ENCODE measurements around the gene TENT5C. TPM values are rescaled to one million over a fixed set of nuclear protein-coding genes. Genes with fewer than 3 reads are reported as not detected.

Gene TENT5C
- total RNA-seq, 1 experiment from 2014 or later = 1.4 TPM

GRCh38 chr1:117598489-117598888 lies 7.4 kb upstream of the TENT5C start:
- BruUV-seq (replicated peaks) = no TSS peak
- CTCF ChIA-PET = no interaction called here
- H3K9me3 ChIP-seq (ENCODE audit: control insufficient read depth in 1 of 2, insufficient read depth in 1 of 2, low read depth in 1 of 2, low read length in 2 of 2) = no peaks in the 10 kb centered on the region
- no peaks in the 10 kb centered on the region for H3K9me2 ChIP-seq (ENCODE audit: insufficient read depth)
- RAD21 ChIA-PET (ENCODE audit: low non-redundant PET in 1 of 2, low total read pairs in 2 of 2, uncharacterized antibody in 2 of 2, unreplicated experiment in 2 of 2) = no interaction called here
- ATAC-seq = no peak
- intact Hi-C loops (cut with micrococcal nuclease) = no loop called here
- no peaks in the 10 kb centered on the region for H3K27me3 ChIP-seq (ENCODE audit: insufficient read depth, low read length)
- no peaks in the 10 kb centered on the region for H3K4me1 ChIP-seq (ENCODE audit: control insufficient read depth in 1 of 2, insufficient read depth in 2 of 2, low read length in 2 of 2)
- no peak for DNase-seq (ENCODE audit: low read depth, low spot score)
- H3K36me3 ChIP-seq (ENCODE audit: control insufficient read depth in 1 of 2, insufficient read depth in 2 of 2, low read length in 2 of 2) = no peaks in the 10 kb centered on the region
- no peak overlapping the region for H3K4me2 ChIP-seq (ENCODE audit: low read length)
- TF ChIP-seq ZNF274 (IDR thresholded peaks at IDR 0.05; ENCODE audit: low read depth, low read length) (no peak), EGR1 (IDR thresholded peaks at IDR 0.05; ENCODE audit: low read depth) (no peak), MAX (IDR thresholded peaks at IDR 0.05) (no peak), ELF1 (IDR thresholded peaks at IDR 0.05; ENCODE audit: borderline replicate concordance, low read depth) (no peak), SRF (IDR thresholded peaks at IDR 0.05; ENCODE audit: low read depth) (no peak), SIN3A (IDR thresholded peaks at IDR 0.05; ENCODE audit: low read depth) (no peak), POLR2A (IDR thresholded peaks at IDR 0.05; ENCODE audit: borderline replicate concordance, extremely low read depth, insufficient read depth, insufficient read length) (no peak), ZBTB33 (IDR thresholded peaks at IDR 0.05; ENCODE audit: extremely low read depth, insufficient replicate concordance, low read length) (no peak), ZFX (IDR thresholded peaks at IDR 0.05) (no peak)
- no peaks in the 10 kb centered on the region for H4K20me1 ChIP-seq (ENCODE audit: insufficient read depth)
- H3K9ac ChIP-seq (ENCODE audit: low read length) = no peak overlapping the region
- H3K4me3 ChIP-seq (replicated peaks in 1 of 2; ENCODE audit: low read depth in 1 of 2, low read length in 2 of 2) = no peak overlapping the region
- H2AFZ ChIP-seq (ENCODE audit: low read depth, low read length, poor library complexity, severe bottlenecking) = no peak overlapping the region
- POLR2A ChIA-PET = no interaction called here
- H3K27ac ChIP-seq (ENCODE audit: low read depth, low read length) = no peak overlapping the region
- no peaks in the 10 kb centered on the region for H3K79me2 ChIP-seq (ENCODE audit: insufficient read depth, low read length)
